ENCODE data around the gene TARS2.

TARS2 gene

DNA sequence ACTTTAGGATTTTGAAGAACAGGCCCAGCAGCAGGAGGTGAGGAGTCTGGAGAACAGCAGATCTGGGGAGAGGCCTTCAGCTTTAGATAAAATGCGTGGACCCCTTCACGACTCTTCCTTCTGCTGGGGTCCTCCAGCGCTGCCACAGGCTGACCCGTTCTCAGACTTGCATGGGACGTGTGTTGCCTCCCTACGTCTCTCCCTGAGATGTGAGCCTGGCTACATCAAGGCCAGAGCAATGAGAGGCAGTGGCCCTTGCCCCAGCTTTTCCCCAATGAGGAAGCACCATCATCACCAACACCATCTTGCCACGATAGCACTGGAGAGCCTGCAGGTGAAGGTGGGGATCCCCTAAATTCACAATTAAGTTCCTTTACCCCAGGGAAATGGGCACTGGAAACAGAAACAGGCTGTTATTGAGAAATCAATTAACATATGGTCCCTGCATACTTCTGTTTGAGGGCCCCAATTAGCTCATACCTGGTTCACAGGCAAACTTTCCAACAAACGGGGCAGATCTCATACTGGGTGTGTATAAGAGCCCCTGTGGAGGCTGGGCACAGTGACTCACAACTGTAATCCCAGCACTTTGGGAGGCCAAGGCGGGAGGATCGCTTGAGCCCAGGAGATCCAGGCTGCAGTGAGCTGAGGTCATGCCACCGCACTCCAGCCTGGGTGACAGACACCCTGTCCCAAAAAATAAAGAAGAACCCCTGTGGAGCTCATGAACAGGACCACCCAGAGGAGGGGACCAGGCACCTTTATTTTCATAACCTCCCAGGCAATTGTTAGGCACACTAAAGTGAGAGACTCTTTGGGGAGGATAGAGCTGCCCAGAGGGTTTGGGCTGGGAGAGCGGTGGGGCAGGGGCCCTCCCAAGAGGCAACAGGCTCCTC, 49.9 kb downstream of the TARS2 start:
- peak; percentile 60 for DNase-seq

DNA sequence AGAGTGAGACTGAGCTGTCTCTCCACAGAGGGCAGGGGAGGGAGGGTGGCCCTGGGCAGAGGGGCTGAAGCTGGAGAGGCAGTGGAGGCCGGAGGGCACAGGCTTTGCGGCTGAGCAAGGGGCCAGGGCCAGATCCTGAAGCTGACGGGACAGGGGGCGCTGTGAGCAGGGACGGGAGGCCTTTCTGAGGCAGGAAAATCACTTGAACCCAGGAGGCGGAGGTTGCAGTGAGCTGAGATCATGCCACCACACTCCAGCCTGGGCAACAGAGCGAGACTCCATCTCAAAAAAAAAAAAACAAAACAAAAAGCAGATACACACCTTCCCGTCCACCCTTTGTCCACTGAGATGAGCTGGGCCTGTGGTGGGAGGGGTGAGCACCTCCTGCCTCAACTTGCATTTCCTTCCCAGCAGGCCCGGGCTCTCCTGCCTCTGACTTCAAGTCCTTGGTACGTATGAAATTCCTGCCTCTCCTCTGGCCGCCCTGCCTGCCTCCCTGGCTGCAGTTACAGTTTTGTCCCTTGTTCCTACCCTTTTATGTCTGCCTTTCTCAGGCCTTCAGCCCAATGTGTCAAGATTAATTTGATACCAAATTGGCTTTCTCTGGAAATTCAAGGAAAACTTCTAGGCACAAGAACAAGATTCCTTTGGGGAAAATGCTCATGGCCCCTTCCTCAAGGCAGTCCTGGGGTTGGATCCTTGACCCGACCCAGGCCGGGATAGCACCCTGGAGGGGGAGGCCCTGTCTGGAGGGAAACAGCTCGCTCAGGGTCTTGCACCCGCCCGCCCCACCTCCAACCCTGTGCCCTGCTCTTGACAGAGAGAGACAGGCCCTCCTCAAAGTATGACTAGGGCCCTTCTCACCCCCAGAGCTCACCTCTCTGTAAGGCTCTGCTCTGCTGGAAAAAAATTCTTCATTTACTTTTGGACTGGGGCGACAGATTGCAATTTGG, 50.8 kb downstream of the TARS2 start:
- DNase-seq = peak; percentile 94

DNA sequence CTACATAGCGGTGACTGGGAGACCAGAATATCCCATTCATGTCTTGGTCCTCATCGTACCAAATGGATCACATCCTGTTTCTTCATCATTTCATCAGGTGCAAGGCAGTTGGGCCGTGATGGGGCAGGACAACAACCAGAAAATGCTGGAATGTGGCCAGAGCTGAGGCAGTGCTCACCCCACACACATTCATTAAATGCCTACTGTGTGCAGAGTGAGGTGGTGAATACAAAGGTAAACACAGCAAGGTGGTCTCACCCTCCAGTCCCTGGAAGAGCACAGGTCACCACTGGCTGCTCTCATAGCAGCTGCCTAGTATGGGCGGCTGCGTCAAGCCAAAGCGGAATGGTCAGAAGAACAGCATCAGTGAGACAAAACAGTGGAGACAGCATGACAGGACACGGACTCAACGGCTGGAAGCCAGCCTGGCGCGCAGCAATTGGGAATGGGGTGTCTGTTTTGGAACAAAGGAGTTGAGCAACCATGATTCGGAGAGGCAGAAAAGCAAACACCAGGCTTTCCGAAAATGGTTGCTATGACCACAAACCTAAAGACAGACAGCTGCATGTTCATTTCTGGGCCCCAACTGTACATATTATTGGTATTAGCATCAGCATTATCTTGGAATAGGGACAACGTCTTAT, 56.4 kb downstream of the TARS2 start:
- no peak for DNase-seq

DNA sequence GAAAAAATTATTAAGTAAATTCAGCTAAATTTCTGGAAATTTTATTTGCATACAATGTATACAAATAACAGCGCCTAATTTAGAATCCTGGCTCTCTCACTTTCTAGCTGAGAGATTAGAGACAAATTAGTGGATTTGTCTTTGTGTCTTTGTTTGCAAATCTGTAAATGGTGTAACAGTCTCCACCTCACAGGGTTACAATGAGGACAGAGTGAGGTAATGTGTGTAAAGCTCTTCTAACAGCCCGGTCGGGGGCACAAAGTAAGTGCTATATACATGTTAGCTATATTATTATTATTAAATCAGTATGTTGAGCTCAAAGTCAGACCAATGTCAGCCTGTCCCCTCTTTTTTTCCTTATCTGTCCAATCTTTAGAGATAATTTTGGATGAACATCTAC, 57.0 kb downstream of the TARS2 start:
- DNase-seq = no peak

DNA sequence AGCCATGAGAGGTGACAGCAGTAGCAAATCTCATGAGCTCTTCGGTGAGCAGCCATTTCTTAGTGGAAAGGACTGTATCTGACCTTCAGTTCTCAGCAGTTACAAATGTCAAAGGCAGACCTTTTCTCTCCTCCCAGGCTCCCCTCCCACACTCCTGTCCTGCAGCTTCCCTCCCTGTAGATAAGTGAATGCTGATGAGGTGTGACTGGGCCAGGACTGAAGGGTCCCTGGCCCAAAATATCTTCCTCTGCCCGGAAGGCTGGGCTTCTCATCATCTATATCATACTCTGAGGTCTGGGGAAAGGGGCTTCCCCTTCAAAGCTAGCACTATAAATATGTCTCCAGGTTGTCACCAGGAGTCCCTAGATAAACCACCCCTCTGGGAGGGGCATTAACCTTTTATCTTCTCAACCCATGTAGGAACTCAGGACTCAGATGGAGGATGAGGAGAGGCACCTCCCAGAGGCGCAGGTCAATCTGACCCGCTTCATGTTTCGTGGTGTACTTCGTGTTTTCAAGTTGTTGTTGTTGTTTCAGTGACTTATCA, 58.3 kb downstream of the TARS2 start:
- no peak for DNase-seq

DNA sequence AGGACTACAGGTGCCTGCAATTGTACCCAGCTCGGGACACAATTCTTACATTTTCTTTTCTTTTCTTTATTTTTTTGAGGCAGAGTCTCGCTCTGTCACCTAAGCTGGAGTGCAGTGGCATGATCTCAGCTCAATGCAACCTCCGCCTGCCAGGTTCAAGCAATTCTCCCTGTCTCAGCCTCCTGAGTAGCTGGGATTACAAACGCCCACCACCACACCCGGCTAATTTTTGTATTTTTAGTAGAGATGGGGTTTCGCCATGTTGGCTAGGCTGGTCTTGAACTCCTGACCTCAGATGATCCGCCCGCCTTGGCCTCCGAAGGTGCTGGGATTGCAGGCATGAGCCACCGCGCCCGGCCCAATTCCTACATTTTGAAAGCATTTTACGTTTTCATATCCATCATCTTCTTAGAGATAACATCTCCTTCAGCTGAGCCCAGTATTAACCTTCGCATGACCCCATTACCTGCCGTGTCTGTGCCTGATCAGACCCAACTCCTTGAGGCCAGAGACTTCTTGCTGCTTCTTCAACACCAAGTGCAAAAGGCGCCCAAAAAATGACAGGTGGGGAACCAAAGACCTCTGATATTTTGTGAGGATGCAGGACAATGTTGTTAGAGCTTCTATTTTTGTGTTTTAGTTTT, 59.2 kb downstream of the TARS2 start:
- no peak for DNase-seq

DNA sequence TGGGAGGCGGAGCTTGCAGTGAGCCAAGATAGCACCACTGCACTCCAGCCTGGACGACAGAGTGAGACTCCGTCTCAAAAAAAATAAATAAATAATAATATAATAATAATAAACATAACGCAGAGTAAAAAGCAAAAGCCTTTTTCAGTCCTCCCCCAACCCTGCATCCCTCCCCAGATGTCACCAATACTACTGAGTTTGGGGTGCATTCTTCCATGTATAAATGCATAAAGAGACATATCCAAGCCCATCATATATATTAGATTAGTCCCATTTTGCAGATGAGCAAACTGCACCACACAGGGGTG, 61.1 kb downstream of the TARS2 start:
- DNase-seq = no peak

DNA sequence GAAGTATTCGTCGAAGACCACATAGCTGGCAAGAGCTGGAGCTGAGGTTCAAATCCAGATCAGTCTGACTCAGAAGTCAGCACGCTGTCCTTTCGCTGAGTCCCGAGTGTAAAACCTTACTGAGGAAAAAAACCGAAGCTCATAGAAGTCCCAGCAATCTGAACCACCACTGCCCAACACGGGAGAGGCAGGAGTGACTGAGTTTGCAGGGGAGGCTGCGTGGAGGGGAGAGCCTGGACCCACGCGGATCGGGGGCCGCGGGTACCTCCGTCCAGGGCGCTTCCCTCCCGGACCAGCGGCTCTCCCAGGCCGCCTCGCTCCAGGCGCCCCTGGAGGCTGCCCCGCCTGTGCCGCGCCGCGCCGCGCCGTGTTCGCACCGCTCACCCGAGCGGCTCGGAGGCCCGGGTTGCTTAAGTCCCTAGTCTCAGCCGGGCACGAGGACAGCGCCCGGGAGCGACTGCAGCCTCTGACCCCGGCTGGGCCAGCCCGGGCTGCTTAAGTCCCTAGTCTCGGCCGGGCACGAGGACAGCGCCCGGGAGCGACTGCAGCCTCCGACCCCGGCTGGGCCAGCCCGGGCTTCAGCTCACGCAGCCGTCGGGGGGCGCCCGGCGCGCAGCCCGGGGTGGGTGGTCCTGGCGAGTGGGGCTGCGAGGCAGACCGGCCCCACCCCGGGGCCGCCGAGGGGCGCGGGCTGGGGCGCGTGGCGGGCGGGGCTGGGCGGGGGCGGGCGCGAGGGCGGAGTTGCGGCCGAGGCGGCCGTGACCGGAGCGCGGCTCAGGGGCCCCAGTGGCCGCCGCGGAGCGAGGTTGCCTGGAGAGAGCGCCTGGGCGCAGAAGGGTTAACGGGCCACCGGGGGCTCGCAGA, 61.6 kb downstream of the TARS2 start, which contains the start of gene ADAMTSL4:
TSS of gene ADAMTSL4 (plus strand) at position 777 of the 864 bp plus-strand sequence. CDS start 2,881 bp downstream, outside the sequence.
- peak; percentile 72 for DNase-seq

DNA sequence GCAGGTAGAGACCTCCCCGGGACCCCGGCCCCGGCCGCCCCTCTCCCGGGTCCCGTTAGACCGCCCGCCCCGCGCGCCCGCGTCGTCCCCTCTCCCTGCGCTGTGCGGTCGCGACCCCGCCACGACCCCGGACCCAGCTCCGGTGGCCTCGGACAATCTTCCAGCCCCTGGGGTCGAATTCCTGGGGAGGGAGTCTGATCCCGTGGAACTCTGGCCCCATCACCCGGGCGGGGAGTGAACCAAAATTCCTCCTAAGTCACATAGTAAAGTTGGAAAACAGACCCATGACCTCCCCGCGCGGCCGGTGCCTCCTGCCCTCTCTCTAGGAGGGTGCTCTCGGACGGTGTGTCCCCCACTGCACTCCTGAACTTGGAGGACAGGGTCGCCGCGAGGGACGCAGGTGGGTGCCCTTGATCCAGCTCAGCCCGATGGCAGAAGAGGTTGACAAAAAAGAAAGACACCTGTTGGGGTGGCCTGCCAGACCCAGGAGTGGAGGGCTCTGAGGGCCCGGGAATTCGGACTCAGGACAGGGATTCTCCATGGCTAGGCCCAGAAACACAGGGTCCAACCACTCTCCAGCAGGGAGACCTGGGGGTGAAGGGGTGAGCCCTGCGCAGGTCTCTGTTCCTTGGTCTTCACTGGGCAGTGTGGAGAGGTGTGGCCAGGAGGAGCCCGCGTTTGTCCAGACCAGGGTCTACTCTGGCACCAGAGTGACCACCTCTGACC, 62.4 kb downstream of the TARS2 start:
- no peak for DNase-seq

DNA sequence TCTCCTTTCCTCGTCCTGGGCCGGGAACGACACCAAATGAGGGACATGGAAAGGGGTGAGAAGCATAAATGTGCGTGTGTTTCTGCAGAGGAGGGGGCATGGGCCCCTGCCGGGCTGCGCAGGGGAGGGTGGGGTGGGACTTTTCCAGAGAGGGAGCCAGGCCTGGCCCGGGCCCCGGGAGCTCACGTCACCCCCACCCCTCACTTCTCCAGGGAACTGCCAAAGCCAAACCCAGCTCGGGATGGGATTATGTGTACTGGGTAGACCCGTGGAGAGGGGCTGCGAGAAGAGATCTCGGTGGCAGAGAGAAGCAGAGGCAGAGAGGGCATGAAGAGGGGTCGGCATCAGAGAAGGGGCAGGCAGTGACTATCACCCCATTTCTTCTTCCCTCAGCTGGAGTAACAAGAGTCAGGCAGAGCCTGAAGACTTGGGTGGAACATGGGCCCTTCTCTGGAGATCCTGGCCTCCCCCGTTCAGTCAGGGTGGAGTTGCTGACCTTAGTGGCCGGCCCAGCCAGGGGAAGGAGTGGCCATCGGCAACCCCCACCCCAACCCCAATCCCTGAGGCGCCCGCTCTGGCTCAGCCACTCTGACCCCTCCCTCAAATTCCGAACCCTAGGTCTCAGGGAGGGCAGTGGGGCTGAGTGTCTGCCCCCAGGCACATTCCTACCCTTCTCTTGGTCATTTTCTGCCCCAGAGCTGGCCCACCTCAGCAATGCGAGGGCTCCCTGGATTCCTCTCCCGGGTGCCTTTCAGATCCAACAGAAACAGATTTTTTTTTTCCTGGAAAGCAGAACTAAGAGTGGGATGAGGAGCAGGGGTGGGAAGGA, 63.2 kb downstream of the TARS2 start:
- DNase-seq = no peak

DNA sequence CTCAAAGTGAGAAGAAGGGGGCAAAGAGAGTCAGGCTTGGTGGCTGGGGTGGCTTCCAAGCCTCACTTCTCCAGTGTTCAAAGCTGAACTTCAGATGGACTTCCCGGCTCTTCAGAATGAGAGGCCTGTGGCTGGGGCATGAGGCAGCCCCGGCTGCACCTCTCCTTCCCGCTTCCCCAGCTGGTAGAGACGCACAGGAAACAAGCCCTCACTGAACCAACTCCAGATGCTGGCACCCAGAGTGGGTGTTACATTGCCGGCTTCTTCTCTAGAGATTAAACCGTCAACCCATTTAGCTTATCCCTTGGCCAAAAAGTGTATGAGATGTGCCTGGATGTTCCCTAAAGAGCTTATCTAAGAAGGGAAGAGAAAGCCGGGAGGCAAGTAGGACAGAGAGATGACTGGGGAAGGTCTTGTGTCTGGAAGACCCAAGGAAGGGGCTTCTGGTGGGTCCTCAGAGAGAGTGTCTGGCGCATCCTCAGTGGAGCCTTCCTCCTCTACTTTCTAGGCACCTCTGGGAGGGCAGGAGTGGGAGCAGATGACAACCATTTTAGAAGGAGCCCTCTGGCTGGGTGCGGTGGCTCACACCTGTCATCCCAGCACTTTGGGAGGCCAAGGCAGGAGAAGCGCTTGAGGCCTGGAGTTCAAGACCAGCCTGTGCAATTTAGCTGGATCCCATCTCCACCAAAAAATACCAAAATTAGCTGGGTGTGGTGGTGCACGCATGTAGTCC, 64.0 kb downstream of the TARS2 start:
- no peak for DNase-seq

DNA sequence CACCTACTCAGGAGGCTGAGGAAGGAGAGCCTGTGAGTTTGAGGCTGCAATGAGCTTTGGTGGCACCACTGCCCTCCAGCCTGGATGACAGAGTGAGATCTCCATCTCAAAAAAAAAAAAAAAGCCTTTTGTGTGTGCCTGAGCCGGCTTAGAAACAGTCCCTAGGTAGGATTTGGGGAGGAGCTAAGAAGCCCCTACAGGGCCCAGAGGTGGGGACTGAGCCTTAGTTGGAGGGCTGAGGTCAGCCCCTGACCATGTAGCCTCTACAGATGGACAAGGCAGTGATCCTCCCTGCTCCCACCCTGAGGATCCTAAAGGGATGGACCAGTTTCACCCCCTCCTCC, 64.5 kb downstream of the TARS2 start:
- DNase-seq = no peak

DNA sequence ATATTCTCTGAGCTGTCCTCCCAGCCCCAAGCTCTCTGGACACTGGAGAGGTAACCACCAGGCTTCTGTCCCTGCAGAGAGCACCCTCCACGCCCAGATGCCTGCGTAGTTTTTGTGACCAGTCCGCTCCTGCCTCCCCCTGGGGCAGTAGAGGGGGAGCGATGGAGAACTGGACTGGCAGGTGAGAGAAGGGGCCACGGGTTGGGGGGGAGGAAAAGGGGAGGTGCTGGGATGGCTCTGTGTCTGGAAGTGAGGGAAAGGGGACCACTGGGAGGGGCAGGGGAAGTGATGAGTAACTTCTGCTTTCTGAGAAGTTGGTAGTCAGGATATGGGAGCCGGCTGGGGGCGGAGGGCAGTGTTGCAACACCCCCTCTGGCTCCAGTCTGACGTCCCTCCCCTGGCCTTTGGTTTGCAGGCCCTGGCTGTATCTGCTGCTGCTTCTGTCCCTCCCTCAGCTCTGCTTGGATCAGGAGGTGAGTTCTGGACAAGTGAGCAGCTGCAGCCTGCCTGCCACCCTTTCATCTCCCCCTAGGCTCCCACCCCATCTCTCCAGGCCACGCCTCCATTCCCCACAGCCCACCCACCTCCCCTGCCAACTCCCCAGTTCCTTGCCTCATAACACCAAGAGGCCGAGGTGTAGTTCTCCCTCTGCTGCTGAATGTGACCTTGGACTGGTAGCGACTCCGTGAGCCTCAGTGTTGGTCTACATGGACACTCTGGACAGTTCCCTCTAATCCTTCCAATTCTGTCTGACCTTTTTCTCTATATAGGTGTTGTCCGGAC, 65.1 kb downstream of the TARS2 start:
- peak; percentile 76 for DNase-seq

DNA sequence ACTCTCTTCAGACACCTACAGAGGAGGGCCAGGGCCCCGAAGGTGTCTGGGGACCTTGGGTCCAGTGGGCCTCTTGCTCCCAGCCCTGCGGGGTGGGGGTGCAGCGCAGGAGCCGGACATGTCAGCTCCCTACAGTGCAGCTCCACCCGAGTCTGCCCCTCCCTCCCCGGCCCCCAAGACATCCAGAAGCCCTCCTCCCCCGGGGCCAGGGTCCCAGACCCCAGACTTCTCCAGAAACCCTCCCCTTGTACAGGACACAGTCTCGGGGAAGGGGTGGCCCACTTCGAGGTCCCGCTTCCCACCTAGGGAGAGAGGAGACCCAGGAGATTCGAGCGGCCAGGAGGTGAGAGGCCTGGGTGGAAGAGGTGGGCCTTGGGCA, 65.7 kb downstream of the TARS2 start:
- DNase-seq = no peak

DNA sequence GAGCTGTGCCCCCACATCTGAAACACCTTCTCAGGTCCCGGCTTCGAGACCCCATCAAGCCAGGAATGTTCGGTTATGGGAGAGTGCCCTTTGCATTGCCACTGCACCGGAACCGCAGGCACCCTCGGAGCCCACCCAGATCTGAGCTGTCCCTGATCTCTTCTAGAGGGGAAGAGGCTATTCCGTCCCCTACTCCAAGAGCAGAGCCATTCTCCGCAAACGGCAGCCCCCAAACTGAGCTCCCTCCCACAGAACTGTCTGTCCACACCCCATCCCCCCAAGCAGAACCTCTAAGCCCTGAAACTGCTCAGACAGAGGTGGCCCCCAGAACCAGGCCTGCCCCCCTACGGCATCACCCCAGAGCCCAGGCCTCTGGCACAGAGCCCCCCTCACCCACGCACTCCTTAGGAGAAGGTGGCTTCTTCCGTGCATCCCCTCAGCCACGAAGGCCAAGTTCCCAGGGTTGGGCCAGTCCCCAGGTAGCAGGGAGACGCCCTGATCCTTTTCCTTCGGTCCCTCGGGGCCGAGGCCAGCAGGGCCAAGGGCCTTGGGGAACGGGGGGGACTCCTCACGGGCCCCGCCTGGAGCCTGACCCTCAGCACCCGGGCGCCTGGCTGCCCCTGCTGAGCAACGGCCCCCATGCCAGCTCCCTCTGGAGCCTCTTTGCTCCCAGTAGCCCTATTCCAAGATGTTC, 66.3 kb downstream of the TARS2 start:
- DNase-seq = no peak

DNA sequence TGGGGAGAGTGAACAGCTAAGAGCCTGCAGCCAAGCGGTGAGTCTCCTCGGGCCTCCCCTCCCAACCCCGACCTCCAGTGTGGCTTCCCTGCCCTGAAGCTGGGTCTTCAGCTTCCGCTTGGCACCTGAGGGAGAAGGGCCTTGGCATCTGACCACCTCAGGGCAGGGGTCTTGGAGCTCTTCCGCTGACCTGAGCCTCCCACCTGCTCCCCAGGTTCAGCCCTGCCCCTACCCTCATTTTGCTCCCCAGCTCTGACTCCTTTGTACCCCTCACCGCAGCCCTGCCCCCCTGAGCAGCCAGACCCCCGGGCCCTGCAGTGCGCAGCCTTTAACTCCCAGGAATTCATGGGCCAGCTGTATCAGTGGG, 66.8 kb downstream of the TARS2 start:
- no peak for DNase-seq

DNA sequence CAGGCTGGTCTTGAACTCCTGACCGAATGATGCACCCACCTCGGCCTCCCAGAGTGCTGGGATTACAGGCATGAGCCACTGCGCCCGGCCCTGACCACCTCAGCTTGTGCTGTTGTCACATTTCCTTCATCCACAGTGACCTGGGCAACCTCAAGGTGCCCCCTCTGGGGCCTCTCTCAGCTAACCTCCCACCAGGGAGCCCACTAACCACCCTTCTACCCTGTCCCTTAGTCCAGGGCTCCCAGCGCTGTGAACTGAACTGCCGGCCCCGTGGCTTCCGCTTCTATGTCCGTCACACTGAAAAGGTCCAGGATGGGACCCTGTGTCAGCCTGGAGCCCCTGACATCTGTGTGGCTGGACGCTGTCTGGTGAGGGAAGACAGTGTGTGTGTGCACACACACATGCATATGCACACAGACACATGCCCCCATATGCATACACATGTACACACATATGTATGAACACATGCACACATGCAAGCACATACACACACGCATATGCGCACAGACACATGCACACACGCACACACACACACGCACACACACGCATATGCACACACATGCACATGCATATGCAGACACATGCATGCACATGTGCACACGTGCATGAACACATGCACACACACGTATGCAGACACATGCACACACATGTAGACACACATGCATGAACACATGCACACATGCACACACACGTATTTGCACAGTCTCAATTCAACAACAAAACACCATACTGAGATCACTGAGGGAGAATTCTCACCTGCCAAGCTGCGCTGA, 68.2 kb downstream of the TARS2 start:
- DNase-seq = no peak
